GM12864 (cell line): Measurements from ENCODE around the gene CHSY1.

Experiments used
- DNase-seq: peaks from one replicate; pipeline ENCODE4 v3.0.0-alpha.2; 2011; ENCODE audit warnings: low read depth
- H3K4me3 ChIP-seq: 2 replicates; pipeline ENCODE4 v1.5.1; 2011; ENCODE audit warnings: mild to moderate bottlenecking, low read depth, low read length, control low read depth
- CTCF ChIP-seq: IDR thresholded peaks from 2 replicates; pipeline ENCODE4 v1.5.1; 2011; ENCODE audit warnings: low read depth, mild to moderate bottlenecking, moderate library complexity, low read length, control low read depth, inconsistent platforms; ENCODE audit errors: missing control alignments

CHSY1 gene

GRCh38 chr15:101209285-101209845, 42.5 kb downstream of the CHSY1 start:
- no peak overlapping the region for H3K4me3 ChIP-seq
- TF ChIP-seq CTCF, result no peak
- DNase-seq, result no peak

GRCh38 chr15:101207867-101208288, 44.0 kb downstream of the CHSY1 start:
- TF ChIP-seq CTCF, result no peak
- H3K4me3 ChIP-seq, result no peak overlapping the region
- DNase-seq, result no peak

GRCh38 chr15:101206176-101206591, 45.7 kb downstream of the CHSY1 start:
- TF ChIP-seq CTCF, result no peak
- DNase-seq, result no peak
- H3K4me3 ChIP-seq, result no peak overlapping the region

- no peak for DNase-seq
Measured at GRCh38 chr15:101204739-101205535, 46.9 kb downstream of the CHSY1 start.

GRCh38 chr15:101203607-101204189, 48.1 kb downstream of the CHSY1 start:
- DNase-seq, result no peak
- no peak for TF ChIP-seq CTCF
- H3K4me3 ChIP-seq, result no peak overlapping the region

More at GRCh38 chr15:101204739-101205535, 46.9 kb downstream of the CHSY1 start:
- H3K4me3 ChIP-seq, result no peak overlapping the region
- no peak for TF ChIP-seq CTCF

GRCh38 chr15:101203029-101203573, 48.7 kb downstream of the CHSY1 start:
- no peak overlapping the region for H3K4me3 ChIP-seq
- TF ChIP-seq CTCF, result no peak
- no peak for DNase-seq
